SK-N-SH (cell line): ENCODE results near the gene CCDC174. TPM values are rescaled to one million over a fixed set of nuclear protein-coding genes. Genes with fewer than 3 reads are reported as not detected.

Experiments used
- CTCF ChIA-PET: fragments of 300-600, 350-600 bp; formaldehyde crosslinking; extraction: SDS; loops from one replicate; lab custom pipeline; 2021; lab: Yijun Ruan, JAX
- POLR2A ChIA-PET: fragments of 350-600 bp; sonication (Branson Sonifier 250); formaldehyde crosslinking; extraction: SDS; loops from one replicate; lab custom pipeline; 2020; ENCODE audit warnings: antibody characterized with exemption, inconsistent platforms; lab: Yijun Ruan, JAX
- DNase-seq: peaks from one replicate; pipeline ENCODE4 v3.0.0; 2012
- H2AFZ ChIP-seq: fragments of 200-600 bp; sonication (generic); 2 replicates; pipeline ENCODE4 v1.8.1; 2016; ENCODE audit warnings: antibody characterized with exemption, mild to moderate bottlenecking, low read depth
- H3F3A ChIP-seq: fragments of 200-600 bp; sonication (generic); replicated peaks from 2 replicates; pipeline ENCODE3; 2016; ENCODE audit warnings: antibody characterized with exemption, mild to moderate bottlenecking; ENCODE audit not compliant: insufficient read depth
- H3K27ac ChIP-seq, 2 experiments: fragments of 200-500 bp in 1 of 2; fragments of 200-600 bp in 1 of 2; sonication (Bioruptor generic) in 1 of 2; sonication (generic), shearing (Covaris generic) in 1 of 2; 2 replicates each; pipeline versions ENCODE4 v1.5.1 to v1.6.1; 2014 to 2016; ENCODE audit warnings: low read depth in 2 of 2, inconsistent platforms in 1 of 2, low read length in 1 of 2, mild to moderate bottlenecking in 1 of 2, mixed read lengths in 1 of 2
- H3K27me3 ChIP-seq: fragments of 200-600 bp; sonication (generic), shearing (Covaris generic); 2 replicates; pipeline ENCODE4 v1.6.1; 2016; ENCODE audit warnings: mixed run types; ENCODE audit not compliant: insufficient read depth
- H3K36me3 ChIP-seq, 2 experiments: fragments of 200-500 bp in 1 of 2; fragments of 200-600 bp in 1 of 2; sonication (Bioruptor generic) in 1 of 2; sonication (generic) in 1 of 2; replicated peaks in 1 of 2; 2 replicates each; pipeline versions ENCODE3 to v1.5.1; 2014 to 2016; ENCODE audit warnings: low read length in 1 of 2, mild to moderate bottlenecking in 1 of 2; ENCODE audit not compliant: insufficient read depth in 2 of 2, control insufficient read depth in 1 of 2
- H3K4me1 ChIP-seq, 2 experiments: fragments of 200-500 bp in 1 of 2; fragments of 200-600 bp in 1 of 2; sonication (Bioruptor generic) in 1 of 2; sonication (generic), shearing (Covaris generic) in 1 of 2; 2 replicates each; pipeline versions ENCODE4 v1.5.1 to v1.6.1; 2014 to 2016; ENCODE audit warnings: low read depth in 1 of 2, low read length in 1 of 2, mixed run types in 1 of 2; ENCODE audit not compliant: insufficient read depth in 2 of 2, control insufficient read depth in 1 of 2
- H3K4me2 ChIP-seq: fragments of 200-600 bp; sonication (generic), shearing (Covaris generic); 2 replicates; pipeline ENCODE4 v1.6.1; 2017; ENCODE audit warnings: mixed run types
- H3K4me3 ChIP-seq, 2 experiments: fragments of 200-500 bp in 1 of 2; fragments of 200-600 bp in 1 of 2; sonication (Bioruptor generic) in 1 of 2; sonication (generic), shearing (Covaris generic) in 1 of 2; 2 replicates each; pipeline versions ENCODE4 v1.5.1 to v1.8.1; 2014 to 2016; ENCODE audit warnings: low read depth in 2 of 2, inconsistent platforms in 1 of 2, low read length in 1 of 2, mild to moderate bottlenecking in 1 of 2, mixed read lengths in 1 of 2, moderate library complexity in 1 of 2
- H3K79me2 ChIP-seq: fragments of 200-600 bp; sonication (generic); 2 replicates; pipeline ENCODE4 v1.8.1; 2017; ENCODE audit warnings: mild to moderate bottlenecking; ENCODE audit not compliant: insufficient read depth
- H3K9ac ChIP-seq: fragments of 200-600 bp; sonication (generic); 2 replicates; pipeline ENCODE4 v1.6.1; 2017; ENCODE audit warnings: mixed run types
- H3K9me2 ChIP-seq: fragments of 200-600 bp; sonication (generic); 2 replicates; pipeline ENCODE4 v1.6.1; 2017; ENCODE audit warnings: mixed run types
- H3K9me3 ChIP-seq: fragments of 200-600 bp; sonication (generic); 2 replicates; pipeline ENCODE4 v1.6.1; 2017; ENCODE audit warnings: mixed run types, mild to moderate bottlenecking, moderate library complexity
- H4K20me1 ChIP-seq: fragments of 200-600 bp; sonication (generic); 2 replicates; pipeline ENCODE4 v1.6.1; 2017; ENCODE audit warnings: mild to moderate bottlenecking, mixed run types; ENCODE audit not compliant: insufficient read depth
- CHD2 ChIP-seq: fragments of 150-350 bp; IDR thresholded peaks from 2 replicates; pipeline ENCODE4 v1.6.1; 2018; ENCODE audit warnings: low read length; ENCODE audit not compliant: partially characterized antibody
- EZH2phosphoT487 ChIP-seq: fragments of 200-600 bp; sonication (generic); IDR thresholded peaks from 2 replicates; pipeline ENCODE4 v1.6.1; 2017; ENCODE audit warnings: low read depth, mixed run types, mild to moderate bottlenecking, antibody characterized with exemption, moderate library complexity, borderline replicate concordance
- FOSL2 ChIP-seq: IDR thresholded peaks from 2 replicates; pipeline ENCODE4 v1.4.0; 2012; ENCODE audit warnings: low read depth, mild to moderate bottlenecking, moderate library complexity, borderline replicate concordance
- FOXJ3 ChIP-seq: sonication (generic); formaldehyde crosslinking; IDR thresholded peaks from 2 replicates; pipeline ENCODE4 v1.5.1; 2020; ENCODE audit warnings: mild to moderate bottlenecking, missing genetic modification reagents
- FOXM1 ChIP-seq: IDR thresholded peaks from 2 replicates; pipeline ENCODE4 v1.4.0; 2012; ENCODE audit warnings: low read depth, mild to moderate bottlenecking
- GABPA ChIP-seq: IDR thresholded peaks from 2 replicates; pipeline ENCODE4 v1.4.0; 2012; ENCODE audit warnings: low read depth, mild to moderate bottlenecking
- GATA2 ChIP-seq: sonication (generic); formaldehyde crosslinking; IDR thresholded peaks from 2 replicates; pipeline ENCODE4 v1.5.0; 2020; ENCODE audit warnings: mild to moderate bottlenecking, missing genetic modification reagents
- JUND ChIP-seq: IDR thresholded peaks from 2 replicates; pipeline ENCODE4 v1.4.0; 2012
- MXI1 ChIP-seq: IDR thresholded peaks from 2 replicates; pipeline ENCODE4 v1.6.1; 2012; ENCODE audit warnings: mild to moderate bottlenecking, low read depth, low read length, improper control_type of control experiment
- NRF1 ChIP-seq: IDR thresholded peaks from 2 replicates; pipeline ENCODE4 v1.6.1; 2012; ENCODE audit warnings: low read depth, mild to moderate bottlenecking, low read length
- RAD21 ChIP-seq: IDR thresholded peaks from 2 replicates; pipeline ENCODE4 v1.6.1; 2012; ENCODE audit warnings: mild to moderate bottlenecking, low read length
- RCOR1 ChIP-seq: fragments of 150-350 bp; IDR thresholded peaks from 2 replicates; pipeline ENCODE4 v1.6.1; 2017; ENCODE audit warnings: antibody characterized with exemption, low read length
- TAF1 ChIP-seq: IDR thresholded peaks from 2 replicates; pipeline ENCODE4 v1.6.1; 2012; ENCODE audit warnings: low read depth, mild to moderate bottlenecking, low read length, moderate library complexity, borderline replicate concordance
- TEAD4 ChIP-seq: IDR thresholded peaks from 2 replicates; pipeline ENCODE4 v1.4.0; 2012; ENCODE audit warnings: mild to moderate bottlenecking, borderline replicate concordance; ENCODE audit not compliant: insufficient read depth
- YY1 ChIP-seq: IDR thresholded peaks from 2 replicates; pipeline ENCODE4 v1.4.0; 2012; ENCODE audit warnings: low read depth, mild to moderate bottlenecking
- WGBS: methylation state at CpG from one replicate; pipeline ENCODE4 v1.1.6; 2017; ENCODE audit warnings: low lambda C conversion rate; 5-methylcytosine and 5-hydroxymethylcytosine counted together
- polyA plus RNA-seq, 3 experiments: library from polyadenylated mRNA; depleted of rRNA; stranded (reverse); fragments of >200 nt; gene quantifications; 2 replicates each; pipeline ENCODE4 v1.2.3, GENCODE V29; 2012
- TF ChIP-seq, protein P1 (sequence below): fragments of 150-350 bp; IDR thresholded peaks from 2 replicates; pipeline ENCODE4 v1.6.1; 2017; ENCODE audit warnings: antibody characterized with exemption, low read length, low read depth, borderline replicate concordance
- TF ChIP-seq, protein P2 (sequence below): IDR thresholded peaks from 2 replicates; pipeline ENCODE4; 2012
- TF ChIP-seq, protein P3 (sequence below): IDR thresholded peaks from 2 replicates; pipeline ENCODE4 v1.4.0; 2012; ENCODE audit warnings: low read depth, borderline replicate concordance
- TF ChIP-seq, protein P4 (sequence below): fragments of 200-600 bp; sonication (generic); IDR thresholded peaks from 2 replicates; pipeline ENCODE4 v1.6.1; 2017; ENCODE audit warnings: antibody characterized with exemption, mild to moderate bottlenecking, moderate library complexity
- TF ChIP-seq, protein P5 (sequence below): IDR thresholded peaks from 2 replicates; pipeline ENCODE4 v1.4.0; 2012; ENCODE audit warnings: low read depth

The CCDC174 gene
- polyA plus RNA-seq, 1 of the 3 experiments (the other 2 are of a cell fraction): 6.6 TPM

DNA sequence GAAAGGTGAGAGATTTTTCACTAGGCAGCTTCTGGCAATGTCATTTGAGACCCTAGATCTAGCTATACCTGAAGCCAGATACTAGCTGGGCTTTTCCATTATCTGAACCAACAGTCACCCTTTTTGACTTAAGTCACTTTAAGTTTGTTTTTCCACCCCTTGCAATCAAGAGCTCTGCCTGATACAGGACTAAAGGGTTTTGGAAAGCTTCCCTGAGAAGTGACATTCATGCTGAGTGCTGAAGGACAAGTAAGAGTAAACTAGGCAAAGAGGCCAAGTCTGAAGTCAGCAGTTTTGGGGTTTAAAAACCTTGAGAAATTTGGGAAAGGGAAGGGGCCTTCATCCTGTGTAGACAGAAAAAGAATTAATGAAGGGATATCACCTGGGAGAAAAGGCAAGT lies 27.1 kb upstream of the CCDC174 start:
- H3K27ac ChIP-seq: no peak overlapping the region
- no peak overlapping the region for H3K4me3 ChIP-seq
- H3K9me3 ChIP-seq: no peaks in the 10 kb centered on the region
- no peaks in the 10 kb centered on the region for H3K79me2 ChIP-seq
- ChIA-PET CTCF (interaction anchor here (1.2 kb wide), 1 partner anchor 10 kb away, joined by 4 read pairs; no protein-coding TSS in a partner anchor), POLR2A (no interaction called here)
- no peaks in the 10 kb centered on the region for H3K27me3 ChIP-seq
- no peaks in the 10 kb centered on the region for H3K9me2 ChIP-seq
- H3K4me2 ChIP-seq: no peak overlapping the region
- DNase-seq: no peak
- no peak overlapping the region for H3K9ac ChIP-seq
- TF ChIP-seq TAF1: no peak
- TF ChIP-seq, protein P1, sequence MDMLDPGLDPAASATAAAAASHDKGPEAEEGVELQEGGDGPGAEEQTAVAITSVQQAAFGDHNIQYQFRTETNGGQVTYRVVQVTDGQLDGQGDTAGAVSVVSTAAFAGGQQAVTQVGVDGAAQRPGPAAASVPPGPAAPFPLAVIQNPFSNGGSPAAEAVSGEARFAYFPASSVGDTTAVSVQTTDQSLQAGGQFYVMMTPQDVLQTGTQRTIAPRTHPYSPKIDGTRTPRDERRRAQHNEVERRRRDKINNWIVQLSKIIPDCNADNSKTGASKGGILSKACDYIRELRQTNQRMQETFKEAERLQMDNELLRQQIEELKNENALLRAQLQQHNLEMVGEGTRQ: no peak
- TF ChIP-seq, protein P2, sequence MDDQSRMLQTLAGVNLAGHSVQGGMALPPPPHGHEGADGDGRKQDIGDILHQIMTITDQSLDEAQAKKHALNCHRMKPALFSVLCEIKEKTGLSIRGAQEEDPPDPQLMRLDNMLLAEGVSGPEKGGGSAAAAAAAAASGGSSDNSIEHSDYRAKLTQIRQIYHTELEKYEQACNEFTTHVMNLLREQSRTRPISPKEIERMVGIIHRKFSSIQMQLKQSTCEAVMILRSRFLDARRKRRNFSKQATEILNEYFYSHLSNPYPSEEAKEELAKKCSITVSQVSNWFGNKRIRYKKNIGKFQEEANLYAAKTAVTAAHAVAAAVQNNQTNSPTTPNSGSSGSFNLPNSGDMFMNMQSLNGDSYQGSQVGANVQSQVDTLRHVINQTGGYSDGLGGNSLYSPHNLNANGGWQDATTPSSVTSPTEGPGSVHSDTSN: no peak
- H3K4me1 ChIP-seq: peaks cover 0 to 9% of the 10 kb centered on the region in 2 experiments; a peak in 1 of 4 replicates
- H4K20me1 ChIP-seq: no peaks in the 10 kb centered on the region
- H2AFZ ChIP-seq: no peak overlapping the region
- H3F3A ChIP-seq: no peaks in the 10 kb centered on the region
- no peaks in the 10 kb centered on the region for H3K36me3 ChIP-seq

DNA sequence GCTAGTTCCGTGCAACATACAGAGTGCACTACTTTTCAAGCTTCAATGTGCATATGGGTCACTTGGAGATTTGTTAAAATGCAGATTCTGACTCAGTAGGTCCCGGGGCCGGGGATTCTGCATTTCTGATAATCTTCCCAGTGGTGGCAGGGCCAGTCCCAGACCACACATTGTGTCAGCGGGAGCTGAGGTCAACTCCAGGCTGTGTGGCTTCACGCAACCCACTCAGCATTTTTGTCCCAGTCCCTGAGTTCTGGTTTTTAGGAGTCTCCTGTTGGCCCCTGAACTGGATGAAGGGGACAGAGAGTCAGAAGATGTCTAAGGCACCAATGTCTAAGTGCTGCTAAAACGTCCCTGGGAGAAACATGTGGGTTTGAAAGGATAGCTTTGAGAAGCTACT lies 26.1 kb upstream of the CCDC174 start:
- Histone ChIP-seq H3K9me3 (no peaks in the 10 kb centered on the region), H2AFZ (no peak overlapping the region), H3K27ac (no peak overlapping the region), H3K36me3 (no peaks in the 10 kb centered on the region), H3F3A (no peaks in the 10 kb centered on the region), H3K4me2 (no peak overlapping the region), H4K20me1 (no peaks in the 10 kb centered on the region), H3K9me2 (no peaks in the 10 kb centered on the region), H3K4me3 (no peak overlapping the region), H3K4me1 (peaks cover 0 to 9% of the 10 kb centered on the region in 2 experiments; a peak in 1 of 4 replicates), H3K27me3 (no peaks in the 10 kb centered on the region), H3K79me2 (no peaks in the 10 kb centered on the region)
- CTCF ChIA-PET: no interaction called here
- WGBS: 62% methylated on average over 6 of the region's 6 CpGs
- no peak for DNase-seq
- POLR2A ChIA-PET: no interaction called here
- TF ChIP-seq, protein P1: no peak
- TF ChIP-seq RAD21 (no peak), JUND (no peak), GATA2 (CRISPR knock-in tag) (no peak), YY1 (no peak), NRF1 (no peak), FOXM1 (no peak), TAF1 (no peak), TEAD4 (no peak), FOSL2 (no peak), GABPA (no peak), EZH2phosphoT487 (no peak), CHD2 (no peak), MXI1 (no peak), FOXJ3 (CRISPR knock-in tag) (no peak), RCOR1 (no peak)
- TF ChIP-seq, protein P3, sequence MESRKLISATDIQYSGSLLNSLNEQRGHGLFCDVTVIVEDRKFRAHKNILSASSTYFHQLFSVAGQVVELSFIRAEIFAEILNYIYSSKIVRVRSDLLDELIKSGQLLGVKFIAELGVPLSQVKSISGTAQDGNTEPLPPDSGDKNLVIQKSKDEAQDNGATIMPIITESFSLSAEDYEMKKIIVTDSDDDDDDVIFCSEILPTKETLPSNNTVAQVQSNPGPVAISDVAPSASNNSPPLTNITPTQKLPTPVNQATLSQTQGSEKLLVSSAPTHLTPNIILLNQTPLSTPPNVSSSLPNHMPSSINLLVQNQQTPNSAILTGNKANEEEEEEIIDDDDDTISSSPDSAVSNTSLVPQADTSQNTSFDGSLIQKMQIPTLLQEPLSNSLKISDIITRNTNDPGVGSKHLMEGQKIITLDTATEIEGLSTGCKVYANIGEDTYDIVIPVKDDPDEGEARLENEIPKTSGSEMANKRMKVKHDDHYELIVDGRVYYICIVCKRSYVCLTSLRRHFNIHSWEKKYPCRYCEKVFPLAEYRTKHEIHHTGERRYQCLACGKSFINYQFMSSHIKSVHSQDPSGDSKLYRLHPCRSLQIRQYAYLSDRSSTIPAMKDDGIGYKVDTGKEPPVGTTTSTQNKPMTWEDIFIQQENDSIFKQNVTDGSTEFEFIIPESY: no peak
- TF ChIP-seq, protein P4, sequence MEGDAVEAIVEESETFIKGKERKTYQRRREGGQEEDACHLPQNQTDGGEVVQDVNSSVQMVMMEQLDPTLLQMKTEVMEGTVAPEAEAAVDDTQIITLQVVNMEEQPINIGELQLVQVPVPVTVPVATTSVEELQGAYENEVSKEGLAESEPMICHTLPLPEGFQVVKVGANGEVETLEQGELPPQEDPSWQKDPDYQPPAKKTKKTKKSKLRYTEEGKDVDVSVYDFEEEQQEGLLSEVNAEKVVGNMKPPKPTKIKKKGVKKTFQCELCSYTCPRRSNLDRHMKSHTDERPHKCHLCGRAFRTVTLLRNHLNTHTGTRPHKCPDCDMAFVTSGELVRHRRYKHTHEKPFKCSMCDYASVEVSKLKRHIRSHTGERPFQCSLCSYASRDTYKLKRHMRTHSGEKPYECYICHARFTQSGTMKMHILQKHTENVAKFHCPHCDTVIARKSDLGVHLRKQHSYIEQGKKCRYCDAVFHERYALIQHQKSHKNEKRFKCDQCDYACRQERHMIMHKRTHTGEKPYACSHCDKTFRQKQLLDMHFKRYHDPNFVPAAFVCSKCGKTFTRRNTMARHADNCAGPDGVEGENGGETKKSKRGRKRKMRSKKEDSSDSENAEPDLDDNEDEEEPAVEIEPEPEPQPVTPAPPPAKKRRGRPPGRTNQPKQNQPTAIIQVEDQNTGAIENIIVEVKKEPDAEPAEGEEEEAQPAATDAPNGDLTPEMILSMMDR: no peak
- TF ChIP-seq, protein P5, sequence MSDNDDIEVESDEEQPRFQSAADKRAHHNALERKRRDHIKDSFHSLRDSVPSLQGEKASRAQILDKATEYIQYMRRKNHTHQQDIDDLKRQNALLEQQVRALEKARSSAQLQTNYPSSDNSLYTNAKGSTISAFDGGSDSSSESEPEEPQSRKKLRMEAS: no peak
- TF ChIP-seq, all 33 proteins: peak for 0
- H3K9ac ChIP-seq: no peak overlapping the region
